HL-60 (cell line): ENCODE results near the gene GSTA4.

Experiments used
- DNase-seq, 2 experiments: peaks; one replicate each; pipeline ENCODE4 v3.0.0-alpha.2; 2010 to 2020; ENCODE audit warnings: low read depth in 1 of 2, low spot score in 1 of 2
- H3K27ac ChIP-seq: fragments of 250-450 bp; sonication (Bioruptor Pico); replicated peaks from 2 replicates; pipeline ENCODE4 v1.5.1; 2020; ENCODE audit warnings: mild to moderate bottlenecking, moderate library complexity
- H3K27me3 ChIP-seq: fragments of 250-450 bp; sonication (Bioruptor Pico); 2 replicates; pipeline ENCODE4 v1.5.1; 2021; ENCODE audit warnings: mild to moderate bottlenecking, moderate library complexity; ENCODE audit not compliant: insufficient read depth, poor library complexity, severe bottlenecking
- H3K4me3 ChIP-seq: replicated peaks from 2 replicates; pipeline ENCODE4 v1.5.1; 2011; ENCODE audit warnings: mild to moderate bottlenecking, control low read depth, low read length; ENCODE audit not compliant: insufficient read depth
- GABPA ChIP-seq: IDR thresholded peaks from 2 replicates; pipeline ENCODE4 v1.6.1; 2012; ENCODE audit warnings: low read depth
- POLR2AphosphoS5 ChIP-seq: IDR thresholded peaks from 2 replicates; pipeline ENCODE4 v1.6.1; 2012; ENCODE audit warnings: low read depth
- REST ChIP-seq: IDR thresholded peaks from 2 replicates; pipeline ENCODE4 v1.6.1; 2012; ENCODE audit warnings: low read depth; ENCODE audit not compliant: insufficient replicate concordance
- SPI1 ChIP-seq: IDR thresholded peaks from 2 replicates; pipeline ENCODE4 v1.6.1; 2012; ENCODE audit warnings: low read depth, mild to moderate bottlenecking, borderline replicate concordance
- TF ChIP-seq, protein P1 (sequence below): IDR thresholded peaks from one replicate; pipeline ENCODE4 v1.5.1; 2011; ENCODE audit warnings: low read length, control low read depth, inconsistent platforms; ENCODE audit not compliant: insufficient read depth

GSTA4 gene

DNA sequence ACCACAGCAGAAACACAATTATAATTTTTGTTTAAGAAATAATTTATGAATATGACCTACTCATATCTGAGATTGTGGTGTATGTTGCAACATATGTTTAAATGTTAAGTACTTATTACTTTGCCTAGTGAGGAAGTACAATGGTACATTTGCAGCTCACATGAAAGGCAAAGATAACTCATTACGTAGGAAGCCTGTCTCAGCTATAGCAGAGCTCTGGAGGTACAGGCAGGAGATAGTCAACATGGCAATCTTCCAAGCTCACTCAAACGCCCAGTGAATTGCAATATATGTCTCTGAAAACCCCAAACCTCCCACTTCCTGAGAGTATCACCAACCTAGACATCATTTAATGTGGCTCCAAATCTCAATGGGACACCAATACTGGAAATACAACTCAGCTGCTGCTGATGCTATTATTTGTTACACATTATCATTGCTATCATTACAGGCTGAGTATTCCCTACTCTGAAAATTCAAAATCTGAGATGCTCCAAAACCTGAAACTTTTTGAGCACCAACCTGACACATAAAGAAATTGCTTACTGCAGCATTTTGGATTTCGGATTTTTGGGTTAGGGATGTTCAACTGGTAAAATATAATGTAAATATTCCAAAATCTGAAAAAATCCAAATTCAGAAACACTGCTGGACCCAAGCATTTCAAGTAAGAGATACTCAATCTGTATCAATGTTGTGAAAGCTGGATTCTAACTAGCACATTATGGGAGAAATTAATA, 25.1 kb upstream of the GSTA4 start:
- Histone ChIP-seq H3K4me3 (no peak overlapping the region), H3K27ac (no peak overlapping the region), H3K27me3 (no peaks in the 10 kb centered on the region)
- DNase-seq: peak in 1 of 2 experiments; percentile 7
- TF ChIP-seq POLR2AphosphoS5 (no peak), REST (no peak), GABPA (no peak), SPI1 (no peak)
- TF ChIP-seq, protein P1, sequence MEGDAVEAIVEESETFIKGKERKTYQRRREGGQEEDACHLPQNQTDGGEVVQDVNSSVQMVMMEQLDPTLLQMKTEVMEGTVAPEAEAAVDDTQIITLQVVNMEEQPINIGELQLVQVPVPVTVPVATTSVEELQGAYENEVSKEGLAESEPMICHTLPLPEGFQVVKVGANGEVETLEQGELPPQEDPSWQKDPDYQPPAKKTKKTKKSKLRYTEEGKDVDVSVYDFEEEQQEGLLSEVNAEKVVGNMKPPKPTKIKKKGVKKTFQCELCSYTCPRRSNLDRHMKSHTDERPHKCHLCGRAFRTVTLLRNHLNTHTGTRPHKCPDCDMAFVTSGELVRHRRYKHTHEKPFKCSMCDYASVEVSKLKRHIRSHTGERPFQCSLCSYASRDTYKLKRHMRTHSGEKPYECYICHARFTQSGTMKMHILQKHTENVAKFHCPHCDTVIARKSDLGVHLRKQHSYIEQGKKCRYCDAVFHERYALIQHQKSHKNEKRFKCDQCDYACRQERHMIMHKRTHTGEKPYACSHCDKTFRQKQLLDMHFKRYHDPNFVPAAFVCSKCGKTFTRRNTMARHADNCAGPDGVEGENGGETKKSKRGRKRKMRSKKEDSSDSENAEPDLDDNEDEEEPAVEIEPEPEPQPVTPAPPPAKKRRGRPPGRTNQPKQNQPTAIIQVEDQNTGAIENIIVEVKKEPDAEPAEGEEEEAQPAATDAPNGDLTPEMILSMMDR: no peak

- no peak for DNase-seq
- Histone ChIP-seq H3K27me3 (no peaks in the 10 kb centered on the region), H3K27ac (no peak overlapping the region), H3K4me3 (no peak overlapping the region)
- no peak for TF ChIP-seq SPI1
- no peak for TF ChIP-seq GABPA
- TF ChIP-seq, protein P1: no peak
- TF ChIP-seq POLR2AphosphoS5: no peak
- no peak for TF ChIP-seq REST
Measured at GRCh38 chr6:53018446-53018845, 23.4 kb upstream of the GSTA4 start.

- TF ChIP-seq, protein P1: no peak
- TF ChIP-seq REST: no peak
- no peak for TF ChIP-seq GABPA
- no peak for TF ChIP-seq SPI1
- TF ChIP-seq POLR2AphosphoS5: no peak
- no peak for DNase-seq
- no peak overlapping the region for H3K4me3 ChIP-seq
- no peaks in the 10 kb centered on the region for H3K27me3 ChIP-seq
- no peak overlapping the region for H3K27ac ChIP-seq
Measured at GRCh38 chr6:53015486-53015885, 20.4 kb upstream of the GSTA4 start.
